ENCODE measurements around the gene SLC23A3.

The SLC23A3 gene

DNA sequence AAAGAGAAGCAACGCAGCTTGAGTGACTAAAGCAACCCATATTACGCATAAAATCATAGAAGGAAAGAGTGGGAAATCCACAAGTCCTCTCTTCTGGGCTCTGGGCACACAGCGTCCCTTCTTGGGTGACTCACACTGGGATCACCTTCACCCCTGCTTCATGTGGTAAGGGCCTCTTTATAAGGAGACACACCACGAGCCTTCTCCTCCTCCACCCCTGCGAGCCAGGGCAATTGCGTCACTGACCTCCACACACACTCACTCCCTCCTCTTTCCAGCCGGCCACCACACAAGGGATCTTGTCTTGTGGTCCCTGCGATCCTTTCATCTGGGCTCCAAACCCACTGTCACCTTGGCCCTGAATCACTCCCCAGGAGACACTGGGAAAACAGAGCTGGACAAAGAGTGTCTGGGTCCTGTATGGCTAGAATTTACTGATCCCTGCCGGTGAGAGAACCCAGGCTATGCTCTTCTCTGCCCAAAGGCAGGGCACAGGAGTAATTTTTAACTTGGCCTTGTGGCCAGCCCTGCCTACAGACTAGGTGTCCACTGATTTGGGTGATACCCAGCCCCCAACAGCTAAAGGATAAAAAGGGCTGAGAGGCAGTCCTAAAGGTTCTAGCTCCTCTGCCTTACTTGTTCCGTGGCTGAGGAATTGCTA lies 44.5 kb downstream of the SLC23A3 start:
- Mint-ChIP-seq H3K4me1 (ENCODE audit: low read depth) (peaks cover 6% of the 10 kb centered on the region), H3K9me3 (no peaks in the 10 kb centered on the region), H3K36me3 (ENCODE audit: low read depth) (no peaks in the 10 kb centered on the region), H3K27me3 (ENCODE audit: low read depth) (no peaks in the 10 kb centered on the region), H3K27ac (no peak overlapping the region), H3K4me3 (no peak overlapping the region)

DNA sequence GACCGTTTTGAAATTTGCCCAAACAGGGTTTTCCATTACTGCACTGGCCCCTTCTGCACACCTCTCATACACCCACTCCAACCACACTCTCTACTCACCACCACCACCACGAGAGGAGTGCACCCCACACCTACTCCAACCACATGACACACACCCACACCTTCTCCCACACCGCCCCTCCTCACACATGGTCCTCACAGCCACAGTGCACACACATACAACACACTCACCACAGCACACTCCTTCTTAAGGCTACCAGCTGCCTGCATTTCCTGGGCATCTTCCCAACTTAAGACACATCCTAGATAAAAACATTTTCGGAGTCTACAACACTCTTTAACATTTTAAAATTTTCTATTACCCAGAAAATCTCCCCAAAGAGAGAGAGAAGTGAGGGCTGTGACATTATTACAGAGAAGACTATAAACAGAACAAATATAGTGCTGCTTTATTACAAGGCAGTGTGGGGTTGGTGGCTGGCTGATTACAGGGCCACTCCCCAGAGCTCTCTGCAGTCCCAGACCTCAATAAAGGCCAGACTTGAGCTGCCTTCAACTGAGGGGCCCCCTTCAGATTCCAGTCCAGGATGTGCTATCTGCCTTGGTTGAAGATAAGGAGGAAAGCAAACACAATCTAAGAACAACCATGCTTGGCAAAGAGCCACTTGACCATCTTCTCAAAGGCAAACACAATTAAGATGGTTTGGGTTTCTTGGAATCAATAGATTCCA lies 45.3 kb downstream of the SLC23A3 start:
- no peaks in the 10 kb centered on the region for H3K36me3 Mint-ChIP-seq (ENCODE audit: low read depth)
- no peak overlapping the region for H3K4me3 Mint-ChIP-seq
- H3K9me3 Mint-ChIP-seq: no peaks in the 10 kb centered on the region
- H3K27ac Mint-ChIP-seq: no peak overlapping the region
- H3K4me1 Mint-ChIP-seq (ENCODE audit: low read depth): peaks cover 6% of the 10 kb centered on the region
- no peaks in the 10 kb centered on the region for H3K27me3 Mint-ChIP-seq (ENCODE audit: low read depth)

DNA sequence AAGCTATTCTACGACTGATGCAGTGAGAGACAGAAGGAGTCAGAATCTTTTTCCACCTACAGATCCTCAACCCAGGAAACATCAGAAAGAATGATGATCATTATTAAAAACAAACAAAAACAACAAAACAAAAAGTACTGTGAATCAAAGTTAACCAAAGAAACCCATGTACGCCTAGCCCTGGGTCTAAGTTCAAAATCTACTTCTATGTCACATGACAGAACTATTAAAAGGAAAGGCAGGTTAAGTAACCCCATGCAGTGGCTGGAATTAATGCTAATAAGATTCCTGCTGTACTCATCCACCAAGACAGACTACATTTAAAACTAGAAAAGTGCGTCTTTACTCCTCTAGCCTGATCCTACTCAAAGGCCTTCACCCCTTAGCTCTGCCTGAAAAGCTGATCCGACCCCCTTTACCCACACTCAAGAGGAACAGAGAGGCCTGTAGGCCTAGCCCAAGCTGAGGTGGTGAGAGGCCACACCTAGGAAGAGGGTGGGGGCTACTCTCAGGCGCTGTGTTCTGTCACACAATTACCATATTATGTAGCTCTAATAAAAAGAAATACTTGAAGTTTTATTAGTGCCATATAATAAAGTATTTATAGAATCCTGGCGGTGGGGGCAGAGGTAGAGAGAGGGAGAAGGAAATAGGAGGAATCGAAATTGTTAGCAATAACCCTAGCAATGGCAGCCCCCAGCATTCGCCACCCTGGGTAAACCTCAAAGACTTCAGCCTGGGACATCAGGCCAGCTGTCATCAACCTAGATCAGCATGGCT lies 46.3 kb downstream of the SLC23A3 start:
- Mint-ChIP-seq H3K4me3 (no peak overlapping the region), H3K9me3 (no peaks in the 10 kb centered on the region), H3K36me3 (ENCODE audit: low read depth) (no peaks in the 10 kb centered on the region), H3K27me3 (ENCODE audit: low read depth) (no peaks in the 10 kb centered on the region), H3K4me1 (ENCODE audit: low read depth) (peaks cover 6% of the 10 kb centered on the region), H3K27ac (no peak overlapping the region)

DNA sequence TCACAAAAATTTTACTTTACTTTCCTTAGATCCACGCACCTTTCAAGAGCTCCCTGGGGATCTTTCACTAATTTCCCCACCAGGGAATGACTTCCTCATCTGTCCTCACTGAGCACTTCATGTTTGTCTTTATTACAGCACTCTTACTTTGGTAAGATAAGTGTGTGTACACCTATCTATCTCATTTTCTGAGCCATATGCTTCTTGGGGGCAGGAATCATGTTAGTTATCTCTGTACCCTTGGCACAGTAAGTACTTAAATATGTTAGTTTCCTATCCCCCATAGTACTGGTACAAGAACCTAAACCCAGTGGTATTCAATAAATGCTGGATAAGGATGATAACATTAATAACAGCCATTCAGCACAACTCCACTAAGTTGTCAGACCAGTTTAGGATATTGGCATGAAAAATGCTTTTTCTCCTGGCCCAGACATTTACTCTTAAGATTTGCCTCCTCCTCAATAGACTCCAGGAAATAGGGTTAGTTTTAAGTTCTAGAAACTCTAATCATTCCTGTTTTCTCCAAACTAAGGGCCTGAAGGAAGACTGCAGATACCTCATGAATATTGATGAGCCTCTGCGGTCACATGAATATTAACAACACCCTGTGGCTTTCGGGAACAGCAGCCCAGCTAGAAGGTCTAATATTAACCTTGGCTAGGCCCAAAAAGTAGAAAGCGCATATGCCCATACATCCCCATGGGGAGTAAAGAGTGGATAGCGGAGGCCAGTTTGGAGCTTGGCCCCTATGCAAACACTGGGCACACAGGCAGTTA lies 47.4 kb downstream of the SLC23A3 start:
- H3K9me3 Mint-ChIP-seq: no peaks in the 10 kb centered on the region
- H3K4me3 Mint-ChIP-seq: no peak overlapping the region
- H3K36me3 Mint-ChIP-seq (ENCODE audit: low read depth): no peaks in the 10 kb centered on the region
- no peaks in the 10 kb centered on the region for H3K27me3 Mint-ChIP-seq (ENCODE audit: low read depth)
- no peak overlapping the region for H3K27ac Mint-ChIP-seq
- H3K4me1 Mint-ChIP-seq (ENCODE audit: low read depth): peaks cover 6% of the 10 kb centered on the region

DNA sequence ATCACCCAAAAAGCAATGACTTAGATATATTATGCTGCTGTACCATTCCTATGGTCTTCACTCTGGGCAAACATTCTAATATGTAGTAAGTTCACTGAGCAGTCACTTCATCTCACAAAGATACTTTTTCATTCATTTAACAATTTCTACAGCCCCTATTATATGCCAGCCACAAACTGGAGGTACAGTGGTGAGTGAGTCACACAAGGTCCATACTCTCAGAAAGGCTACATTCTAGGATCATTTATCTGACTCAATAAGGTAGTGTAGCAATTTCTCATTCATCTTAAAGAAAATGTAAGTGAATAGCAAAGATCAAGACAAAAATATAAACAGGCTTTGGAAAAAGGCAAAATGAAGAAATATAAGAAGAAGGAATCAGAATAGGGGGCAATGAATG lies 49.7 kb downstream of the SLC23A3 start:
- no peaks in the 10 kb centered on the region for H3K27me3 Mint-ChIP-seq (ENCODE audit: low read depth)
- H3K4me1 Mint-ChIP-seq (ENCODE audit: low read depth): peaks cover 6% of the 10 kb centered on the region
- no peak overlapping the region for H3K27ac Mint-ChIP-seq
- H3K4me3 Mint-ChIP-seq: no peak overlapping the region
- H3K36me3 Mint-ChIP-seq (ENCODE audit: low read depth): no peaks in the 10 kb centered on the region
- H3K9me3 Mint-ChIP-seq: no peaks in the 10 kb centered on the region

DNA sequence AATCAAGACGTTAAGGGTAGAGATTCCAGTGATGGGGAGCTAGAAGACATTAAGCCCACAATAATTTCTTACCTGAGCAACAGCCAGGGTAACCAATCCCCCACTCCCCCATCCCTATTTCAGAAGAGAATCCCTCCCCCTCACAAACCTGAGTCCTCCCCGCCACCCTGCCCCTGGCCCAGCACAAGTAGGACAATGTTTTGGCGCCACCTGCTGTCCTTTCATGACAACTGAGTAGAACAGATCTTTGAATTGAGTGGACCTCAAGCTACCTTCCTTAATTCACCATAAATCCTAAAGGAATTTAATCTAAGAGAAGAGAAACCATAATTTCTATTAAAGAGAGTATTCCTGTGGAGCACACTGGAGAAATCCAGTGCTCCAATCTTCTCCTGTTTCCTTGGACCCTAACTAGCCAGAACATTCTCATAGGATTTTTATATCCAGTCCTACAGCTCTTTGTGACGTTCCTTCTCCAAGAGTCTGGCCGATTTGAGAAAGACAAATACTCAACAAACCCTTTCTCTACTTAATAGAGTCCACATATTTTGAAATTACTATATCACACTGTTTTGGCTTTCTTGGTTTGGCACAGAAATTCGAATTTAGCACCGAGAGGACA lies 50.3 kb downstream of the SLC23A3 start:
- Mint-ChIP-seq H3K9me3 (no peaks in the 10 kb centered on the region), H3K27ac (no peak overlapping the region), H3K4me1 (ENCODE audit: low read depth) (peaks cover 4% of the 10 kb centered on the region), H3K4me3 (no peak overlapping the region), H3K27me3 (ENCODE audit: low read depth) (no peaks in the 10 kb centered on the region), H3K36me3 (ENCODE audit: low read depth) (no peaks in the 10 kb centered on the region)

DNA sequence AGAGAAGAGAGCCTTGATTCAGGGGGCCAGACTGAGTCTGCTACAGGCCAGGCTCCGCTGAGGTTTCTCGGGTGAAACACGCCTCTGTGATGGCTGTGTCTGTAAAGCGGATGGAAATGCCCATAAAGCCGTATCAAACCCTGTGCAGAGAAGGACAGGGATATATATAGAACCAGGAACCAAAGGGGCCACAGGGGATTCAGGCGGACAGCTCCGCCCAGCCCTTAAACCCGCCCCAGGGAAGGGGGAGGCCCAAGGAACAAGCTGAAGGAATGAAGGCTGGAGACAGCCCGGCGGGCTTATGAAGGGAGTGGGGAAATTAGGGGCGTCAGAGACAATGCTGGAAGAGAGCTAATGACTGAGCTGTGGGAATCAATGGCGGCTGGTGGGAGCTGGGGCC lies 51.3 kb downstream of the SLC23A3 start:
- no peak overlapping the region for H3K4me3 Mint-ChIP-seq
- H3K27ac Mint-ChIP-seq: no peak overlapping the region
- no peaks in the 10 kb centered on the region for H3K4me1 Mint-ChIP-seq (ENCODE audit: low read depth)
- H3K9me3 Mint-ChIP-seq: no peaks in the 10 kb centered on the region
- H3K27me3 Mint-ChIP-seq (ENCODE audit: low read depth): no peaks in the 10 kb centered on the region
- H3K36me3 Mint-ChIP-seq (ENCODE audit: low read depth): no peaks in the 10 kb centered on the region

DNA sequence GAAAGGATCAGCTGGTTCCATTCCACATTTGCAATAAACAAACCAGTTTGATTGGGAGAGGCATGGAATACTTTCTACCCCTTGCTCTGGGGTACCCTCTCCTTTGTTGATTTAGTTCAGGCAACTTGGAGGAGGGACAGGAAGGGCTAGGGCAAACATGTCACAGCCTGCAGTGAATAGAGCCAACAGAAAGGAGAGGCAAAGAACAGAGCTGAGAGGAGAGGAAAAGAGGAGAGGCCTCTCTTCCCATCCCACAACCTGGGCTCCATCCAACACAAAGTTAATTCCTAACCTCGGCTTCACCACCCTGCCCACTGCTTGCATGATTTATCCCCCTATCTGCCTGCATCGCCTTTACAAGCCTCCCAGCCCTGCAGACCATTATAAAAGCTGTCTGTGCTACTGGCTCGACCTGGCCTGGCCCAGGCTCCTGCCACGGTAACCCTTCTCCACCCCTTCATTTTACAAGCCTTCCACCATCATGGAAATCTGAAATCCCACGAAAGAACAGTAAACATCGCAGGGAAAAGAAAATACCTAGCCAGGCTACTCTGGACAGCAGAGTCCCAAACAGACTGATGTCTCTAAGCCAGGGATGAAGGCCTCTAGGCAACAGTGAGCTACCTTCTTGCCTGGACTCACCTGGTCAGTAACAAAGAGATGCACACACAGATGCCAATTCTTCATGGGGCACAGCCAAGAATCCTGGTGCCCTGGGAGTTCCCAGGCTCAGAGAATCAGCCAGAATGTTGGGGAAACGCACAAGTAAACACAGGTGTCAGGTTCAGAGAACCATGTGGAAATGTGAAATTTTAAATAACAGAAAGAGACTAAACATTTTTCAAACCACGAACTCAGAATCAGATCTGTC lies 52.8 kb downstream of the SLC23A3 start:
- Mint-ChIP-seq H3K4me3 (no peak overlapping the region), H3K4me1 (ENCODE audit: low read depth) (no peaks in the 10 kb centered on the region), H3K9me3 (no peaks in the 10 kb centered on the region), H3K27ac (no peak overlapping the region), H3K36me3 (ENCODE audit: low read depth) (no peaks in the 10 kb centered on the region), H3K27me3 (ENCODE audit: low read depth) (no peaks in the 10 kb centered on the region)

DNA sequence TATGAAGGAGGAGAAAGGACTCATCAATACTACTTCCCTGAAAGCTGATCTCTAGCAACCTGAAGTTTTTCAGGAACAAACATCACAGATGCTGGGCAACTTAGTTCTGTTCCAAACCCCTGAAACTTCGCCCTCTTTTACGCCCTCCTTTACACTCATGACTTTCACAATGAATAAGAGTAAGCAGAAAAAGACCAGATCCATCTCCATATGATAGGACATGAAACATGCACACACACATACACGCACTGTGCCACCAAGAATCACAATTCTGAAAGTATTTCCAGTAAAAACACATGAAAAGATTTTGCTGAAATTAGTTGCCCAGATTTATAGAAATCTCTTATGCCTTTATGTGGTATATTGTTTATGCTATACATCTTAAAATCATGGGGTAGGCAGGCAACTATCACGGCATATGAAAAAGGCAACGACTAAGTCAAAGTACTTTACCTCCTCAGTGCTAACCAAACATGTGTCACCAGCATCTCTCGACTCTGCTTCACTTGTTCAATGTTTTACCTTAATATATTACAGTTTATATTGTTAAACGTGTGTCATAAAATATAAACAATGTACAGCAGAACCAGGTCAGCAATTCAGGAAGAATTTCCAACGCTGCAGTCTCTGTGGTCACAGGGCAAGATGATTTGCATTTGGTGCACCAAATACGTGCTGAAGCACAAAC lies 57.0 kb downstream of the SLC23A3 start:
- peaks cover 1% of the 10 kb centered on the region for H3K4me1 Mint-ChIP-seq (ENCODE audit: low read depth)
- H3K4me3 Mint-ChIP-seq: no peak overlapping the region
- no peaks in the 10 kb centered on the region for H3K27me3 Mint-ChIP-seq (ENCODE audit: low read depth)
- no peaks in the 10 kb centered on the region for H3K36me3 Mint-ChIP-seq (ENCODE audit: low read depth)
- no peak overlapping the region for H3K27ac Mint-ChIP-seq
- no peaks in the 10 kb centered on the region for H3K9me3 Mint-ChIP-seq

DNA sequence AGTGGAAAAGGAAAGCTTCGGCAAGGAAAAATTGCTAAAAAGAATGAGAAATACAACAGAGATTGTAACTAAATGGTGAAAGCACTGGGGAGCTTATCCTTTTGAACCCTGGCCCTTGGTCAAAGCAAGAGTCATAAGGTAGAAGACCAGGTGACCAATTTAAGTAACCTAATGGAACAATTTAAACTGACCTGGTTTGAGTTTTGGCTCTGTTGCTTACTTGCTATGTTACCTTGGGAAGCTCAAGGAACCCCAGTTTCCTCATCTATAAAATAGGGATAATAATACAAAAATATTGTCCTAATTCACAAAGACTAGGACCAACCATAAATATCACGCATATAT lies 57.8 kb downstream of the SLC23A3 start:
- H3K4me1 Mint-ChIP-seq (ENCODE audit: low read depth): peaks cover 1% of the 10 kb centered on the region
- H3K36me3 Mint-ChIP-seq (ENCODE audit: low read depth): no peaks in the 10 kb centered on the region
- H3K27ac Mint-ChIP-seq: no peak overlapping the region
- no peaks in the 10 kb centered on the region for H3K9me3 Mint-ChIP-seq
- no peaks in the 10 kb centered on the region for H3K27me3 Mint-ChIP-seq (ENCODE audit: low read depth)
- no peak overlapping the region for H3K4me3 Mint-ChIP-seq
